HL-60 (cell line): Measurements from ENCODE around the gene MAPRE3.

Source experiments
- POLR2AphosphoS5 ChIP-seq: IDR thresholded peaks from 2 replicates; pipeline ENCODE4 v1.6.1; 2012; ENCODE audit warnings: low read depth
- TF ChIP-seq, protein P1 (sequence below): IDR thresholded peaks from one replicate; pipeline ENCODE4 v1.5.1; 2011; ENCODE audit warnings: low read length, control low read depth, inconsistent platforms; ENCODE audit not compliant: insufficient read depth
- TF ChIP-seq, protein P2 (sequence below): IDR thresholded peaks from 2 replicates; pipeline ENCODE4 v1.6.1; 2012; ENCODE audit warnings: low read depth; ENCODE audit not compliant: insufficient replicate concordance

DNA sequence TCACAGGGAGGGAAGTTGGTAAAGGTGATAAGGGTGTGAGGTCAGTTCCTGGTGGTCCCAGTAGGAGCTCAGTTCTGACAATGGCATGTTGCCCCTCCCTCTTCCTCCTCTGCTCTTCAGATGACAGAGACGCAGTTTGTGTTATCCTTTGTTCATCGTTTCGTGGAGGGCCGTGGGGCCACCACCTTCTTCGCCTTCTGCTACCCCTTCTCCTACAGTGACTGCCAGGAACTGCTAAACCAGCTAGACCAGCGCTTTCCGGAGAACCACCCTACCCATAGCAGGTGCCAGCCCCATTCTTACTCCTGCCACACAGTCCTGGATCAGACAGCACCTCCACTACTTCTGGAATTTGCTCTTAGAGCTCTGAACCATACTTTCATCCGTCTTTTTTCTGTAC, 83.3 kb downstream of the MAPRE3 start:
- TF ChIP-seq, protein P1, sequence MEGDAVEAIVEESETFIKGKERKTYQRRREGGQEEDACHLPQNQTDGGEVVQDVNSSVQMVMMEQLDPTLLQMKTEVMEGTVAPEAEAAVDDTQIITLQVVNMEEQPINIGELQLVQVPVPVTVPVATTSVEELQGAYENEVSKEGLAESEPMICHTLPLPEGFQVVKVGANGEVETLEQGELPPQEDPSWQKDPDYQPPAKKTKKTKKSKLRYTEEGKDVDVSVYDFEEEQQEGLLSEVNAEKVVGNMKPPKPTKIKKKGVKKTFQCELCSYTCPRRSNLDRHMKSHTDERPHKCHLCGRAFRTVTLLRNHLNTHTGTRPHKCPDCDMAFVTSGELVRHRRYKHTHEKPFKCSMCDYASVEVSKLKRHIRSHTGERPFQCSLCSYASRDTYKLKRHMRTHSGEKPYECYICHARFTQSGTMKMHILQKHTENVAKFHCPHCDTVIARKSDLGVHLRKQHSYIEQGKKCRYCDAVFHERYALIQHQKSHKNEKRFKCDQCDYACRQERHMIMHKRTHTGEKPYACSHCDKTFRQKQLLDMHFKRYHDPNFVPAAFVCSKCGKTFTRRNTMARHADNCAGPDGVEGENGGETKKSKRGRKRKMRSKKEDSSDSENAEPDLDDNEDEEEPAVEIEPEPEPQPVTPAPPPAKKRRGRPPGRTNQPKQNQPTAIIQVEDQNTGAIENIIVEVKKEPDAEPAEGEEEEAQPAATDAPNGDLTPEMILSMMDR = no peak
- TF ChIP-seq, protein P2, sequence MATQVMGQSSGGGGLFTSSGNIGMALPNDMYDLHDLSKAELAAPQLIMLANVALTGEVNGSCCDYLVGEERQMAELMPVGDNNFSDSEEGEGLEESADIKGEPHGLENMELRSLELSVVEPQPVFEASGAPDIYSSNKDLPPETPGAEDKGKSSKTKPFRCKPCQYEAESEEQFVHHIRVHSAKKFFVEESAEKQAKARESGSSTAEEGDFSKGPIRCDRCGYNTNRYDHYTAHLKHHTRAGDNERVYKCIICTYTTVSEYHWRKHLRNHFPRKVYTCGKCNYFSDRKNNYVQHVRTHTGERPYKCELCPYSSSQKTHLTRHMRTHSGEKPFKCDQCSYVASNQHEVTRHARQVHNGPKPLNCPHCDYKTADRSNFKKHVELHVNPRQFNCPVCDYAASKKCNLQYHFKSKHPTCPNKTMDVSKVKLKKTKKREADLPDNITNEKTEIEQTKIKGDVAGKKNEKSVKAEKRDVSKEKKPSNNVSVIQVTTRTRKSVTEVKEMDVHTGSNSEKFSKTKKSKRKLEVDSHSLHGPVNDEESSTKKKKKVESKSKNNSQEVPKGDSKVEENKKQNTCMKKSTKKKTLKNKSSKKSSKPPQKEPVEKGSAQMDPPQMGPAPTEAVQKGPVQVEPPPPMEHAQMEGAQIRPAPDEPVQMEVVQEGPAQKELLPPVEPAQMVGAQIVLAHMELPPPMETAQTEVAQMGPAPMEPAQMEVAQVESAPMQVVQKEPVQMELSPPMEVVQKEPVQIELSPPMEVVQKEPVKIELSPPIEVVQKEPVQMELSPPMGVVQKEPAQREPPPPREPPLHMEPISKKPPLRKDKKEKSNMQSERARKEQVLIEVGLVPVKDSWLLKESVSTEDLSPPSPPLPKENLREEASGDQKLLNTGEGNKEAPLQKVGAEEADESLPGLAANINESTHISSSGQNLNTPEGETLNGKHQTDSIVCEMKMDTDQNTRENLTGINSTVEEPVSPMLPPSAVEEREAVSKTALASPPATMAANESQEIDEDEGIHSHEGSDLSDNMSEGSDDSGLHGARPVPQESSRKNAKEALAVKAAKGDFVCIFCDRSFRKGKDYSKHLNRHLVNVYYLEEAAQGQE = no peak
- TF ChIP-seq POLR2AphosphoS5 = no peak
